ENCODE data around the gene PCK1. TPM values are rescaled to one million over a fixed set of nuclear protein-coding genes. Genes with fewer than 3 reads are reported as not detected.
A peak's percentile ranks its signal among the peaks of the same experiment; 100 is the strongest.

PCK1 gene
- total and polyA plus RNA-seq, 2 of the 13 experiments (the other 11 are each of a cell fraction or from before 2014, with no cell fraction given) = 6.5 to 12.6 TPM

DNA sequence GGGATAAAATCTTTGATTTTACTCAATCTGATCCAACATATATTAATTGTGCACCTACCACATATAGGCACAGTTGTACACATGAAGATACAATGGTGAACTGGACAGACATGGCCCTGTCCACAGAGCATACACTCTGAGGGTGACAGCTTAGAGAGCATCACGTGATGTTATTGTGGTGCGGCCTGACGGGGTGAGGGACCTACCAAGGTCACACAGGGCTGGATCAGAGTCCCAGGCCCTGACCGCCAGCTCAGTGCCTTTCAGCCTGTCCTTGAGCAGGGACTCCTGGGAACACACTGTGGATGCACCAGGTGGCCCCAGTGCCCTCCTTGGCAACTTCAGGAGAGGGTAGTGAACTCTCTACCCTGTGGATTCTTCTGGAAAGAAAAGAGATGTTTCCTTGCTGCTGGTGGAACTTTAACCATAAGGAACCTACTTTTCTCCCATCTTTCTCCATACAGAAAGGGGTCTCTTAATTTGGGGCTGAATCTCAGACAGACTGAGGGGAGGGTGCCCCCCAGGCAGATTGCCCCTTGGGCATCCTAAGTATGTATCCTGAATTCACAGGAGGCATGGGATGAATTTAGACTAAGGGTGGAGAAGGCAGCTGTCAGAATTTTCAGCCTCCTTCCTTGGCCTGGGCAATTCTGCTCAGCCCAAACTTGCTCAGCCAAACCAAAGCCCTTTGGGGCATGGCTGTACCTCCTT is 26.5 kb downstream of the PCK1 start (continued):
- TF ChIP-seq PITX1 (CRISPR knock-in tag; IDR thresholded peaks at IDR 0.05) = peak; percentile 94
- TF ChIP-seq, protein P1, sequence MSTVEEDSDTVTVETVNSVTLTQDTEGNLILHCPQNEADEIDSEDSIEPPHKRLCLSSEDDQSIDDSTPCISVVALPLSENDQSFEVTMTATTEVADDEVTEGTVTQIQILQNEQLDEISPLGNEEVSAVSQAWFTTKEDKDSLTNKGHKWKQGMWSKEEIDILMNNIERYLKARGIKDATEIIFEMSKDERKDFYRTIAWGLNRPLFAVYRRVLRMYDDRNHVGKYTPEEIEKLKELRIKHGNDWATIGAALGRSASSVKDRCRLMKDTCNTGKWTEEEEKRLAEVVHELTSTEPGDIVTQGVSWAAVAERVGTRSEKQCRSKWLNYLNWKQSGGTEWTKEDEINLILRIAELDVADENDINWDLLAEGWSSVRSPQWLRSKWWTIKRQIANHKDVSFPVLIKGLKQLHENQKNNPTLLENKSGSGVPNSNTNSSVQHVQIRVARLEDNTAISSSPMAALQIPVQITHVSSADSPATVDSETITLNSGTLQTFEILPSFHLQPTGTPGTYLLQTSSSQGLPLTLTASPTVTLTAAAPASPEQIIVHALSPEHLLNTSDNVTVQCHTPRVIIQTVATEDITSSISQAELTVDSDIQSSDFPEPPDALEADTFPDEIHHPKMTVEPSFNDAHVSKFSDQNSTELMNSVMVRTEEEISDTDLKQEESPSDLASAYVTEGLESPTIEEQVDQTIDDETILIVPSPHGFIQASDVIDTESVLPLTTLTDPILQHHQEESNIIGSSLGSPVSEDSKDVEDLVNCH (CRISPR knock-in tag; IDR thresholded peaks at IDR 0.05) = no peak
- TF ChIP-seq GATA4 (IDR thresholded peaks at IDR 0.05; ENCODE audit: borderline replicate concordance, low read depth) = no peak
- peak; percentile 98 for TF ChIP-seq GATAD2A (CRISPR knock-in tag; IDR thresholded peaks at IDR 0.05)
- TF ChIP-seq ZNF775 (CRISPR knock-in tag; IDR thresholded peaks at IDR 0.05; ENCODE audit: borderline replicate concordance) = no peak
- TF ChIP-seq RBFOX2 (IDR thresholded peaks at IDR 0.05; ENCODE audit: low read depth, low read length) = no peak
- TF ChIP-seq GATAD1 (CRISPR knock-in tag; IDR thresholded peaks at IDR 0.05) = peak; percentile 71
- TF ChIP-seq ZNF770 (CRISPR knock-in tag; IDR thresholded peaks at IDR 0.05) = no peak
- TF ChIP-seq ZBTB38 (CRISPR knock-in tag; IDR thresholded peaks at IDR 0.05) = peak; percentile 95
- TF ChIP-seq, protein P2, sequence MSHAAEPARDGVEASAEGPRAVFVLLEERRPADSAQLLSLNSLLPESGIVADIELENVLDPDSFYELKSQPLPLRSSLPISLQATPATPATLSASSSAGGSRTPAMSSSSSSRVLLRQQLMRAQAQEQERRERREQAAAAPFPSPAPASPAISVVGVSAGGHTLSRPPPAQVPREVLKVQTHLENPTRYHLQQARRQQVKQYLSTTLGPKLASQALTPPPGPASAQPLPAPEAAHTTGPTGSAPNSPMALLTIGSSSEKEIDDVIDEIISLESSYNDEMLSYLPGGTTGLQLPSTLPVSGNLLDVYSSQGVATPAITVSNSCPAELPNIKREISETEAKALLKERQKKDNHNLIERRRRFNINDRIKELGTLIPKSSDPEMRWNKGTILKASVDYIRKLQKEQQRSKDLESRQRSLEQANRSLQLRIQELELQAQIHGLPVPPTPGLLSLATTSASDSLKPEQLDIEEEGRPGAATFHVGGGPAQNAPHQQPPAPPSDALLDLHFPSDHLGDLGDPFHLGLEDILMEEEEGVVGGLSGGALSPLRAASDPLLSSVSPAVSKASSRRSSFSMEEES (CRISPR knock-in tag; IDR thresholded peaks at IDR 0.05) = peak; percentile 94
- no peak; the same call in 1 of the 2 replicates for TF ChIP-seq RFX3 (CRISPR knock-in tag; IDR thresholded peaks at IDR 0.05)
- TF ChIP-seq ZNF577 (CRISPR knock-in tag; IDR thresholded peaks at IDR 0.05; ENCODE audit: borderline replicate concordance, low read depth) = no peak
- peak; percentile 74; the same call in 1 of the 2 replicates for TF ChIP-seq HHEX (CRISPR knock-in tag; IDR thresholded peaks at IDR 0.05)
- TF ChIP-seq SP4 (CRISPR knock-in tag; IDR thresholded peaks at IDR 0.05) = peak; percentile 49; the same call in 1 of the 2 replicates
- no peak; the same call in 1 of the 2 replicates for TF ChIP-seq PHF20 (CRISPR knock-in tag; IDR thresholded peaks at IDR 0.05)
- peak; percentile 23; the same call in 1 of the 2 replicates for TF ChIP-seq ZNF460 (CRISPR knock-in tag; IDR thresholded peaks at IDR 0.05; ENCODE audit: borderline replicate concordance)
- TF ChIP-seq ARNTL (CRISPR knock-in tag; IDR thresholded peaks at IDR 0.05) = peak; percentile 77
- TF ChIP-seq, protein P3, sequence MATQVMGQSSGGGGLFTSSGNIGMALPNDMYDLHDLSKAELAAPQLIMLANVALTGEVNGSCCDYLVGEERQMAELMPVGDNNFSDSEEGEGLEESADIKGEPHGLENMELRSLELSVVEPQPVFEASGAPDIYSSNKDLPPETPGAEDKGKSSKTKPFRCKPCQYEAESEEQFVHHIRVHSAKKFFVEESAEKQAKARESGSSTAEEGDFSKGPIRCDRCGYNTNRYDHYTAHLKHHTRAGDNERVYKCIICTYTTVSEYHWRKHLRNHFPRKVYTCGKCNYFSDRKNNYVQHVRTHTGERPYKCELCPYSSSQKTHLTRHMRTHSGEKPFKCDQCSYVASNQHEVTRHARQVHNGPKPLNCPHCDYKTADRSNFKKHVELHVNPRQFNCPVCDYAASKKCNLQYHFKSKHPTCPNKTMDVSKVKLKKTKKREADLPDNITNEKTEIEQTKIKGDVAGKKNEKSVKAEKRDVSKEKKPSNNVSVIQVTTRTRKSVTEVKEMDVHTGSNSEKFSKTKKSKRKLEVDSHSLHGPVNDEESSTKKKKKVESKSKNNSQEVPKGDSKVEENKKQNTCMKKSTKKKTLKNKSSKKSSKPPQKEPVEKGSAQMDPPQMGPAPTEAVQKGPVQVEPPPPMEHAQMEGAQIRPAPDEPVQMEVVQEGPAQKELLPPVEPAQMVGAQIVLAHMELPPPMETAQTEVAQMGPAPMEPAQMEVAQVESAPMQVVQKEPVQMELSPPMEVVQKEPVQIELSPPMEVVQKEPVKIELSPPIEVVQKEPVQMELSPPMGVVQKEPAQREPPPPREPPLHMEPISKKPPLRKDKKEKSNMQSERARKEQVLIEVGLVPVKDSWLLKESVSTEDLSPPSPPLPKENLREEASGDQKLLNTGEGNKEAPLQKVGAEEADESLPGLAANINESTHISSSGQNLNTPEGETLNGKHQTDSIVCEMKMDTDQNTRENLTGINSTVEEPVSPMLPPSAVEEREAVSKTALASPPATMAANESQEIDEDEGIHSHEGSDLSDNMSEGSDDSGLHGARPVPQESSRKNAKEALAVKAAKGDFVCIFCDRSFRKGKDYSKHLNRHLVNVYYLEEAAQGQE (IDR thresholded peaks at IDR 0.05; ENCODE audit: borderline replicate concordance in 1 of 2, low read depth in 1 of 2, low read length in 2 of 2) = peak in 1 of 2 experiments; percentile 48; a peak in 1 of 4 replicates
- no peak for TF ChIP-seq MED8 (CRISPR knock-in tag; IDR thresholded peaks at IDR 0.05; ENCODE audit: insufficient replicate concordance)
- TF ChIP-seq PAX8 (CRISPR knock-in tag; IDR thresholded peaks at IDR 0.05; ENCODE audit: borderline replicate concordance) = no peak
